Suppressor macrophage (primary cell): ENCODE results near the gene GAL.
A peak's percentile ranks its signal among the peaks of the same experiment; 100 is the strongest.
"Not testable (repeated sequence)": the region's sequence is repeated elsewhere in the genome, so short reads cannot be mapped to it uniquely, and the experiment has no call there.

Experiments used
- DNase-seq, 4 experiments: peaks; one replicate each; pipeline ENCODE4 v3.0.0-alpha.2; 2020 to 2022
- total RNA-seq, 17 experiments: gene quantifications; one replicate each; lab custom pipeline; 2026; ENCODE audit warnings: mixed read lengths in 6 of 17, inconsistent platforms in 3 of 17; lab: John Stamatoyannopoulos, UW

The GAL gene, protein sequence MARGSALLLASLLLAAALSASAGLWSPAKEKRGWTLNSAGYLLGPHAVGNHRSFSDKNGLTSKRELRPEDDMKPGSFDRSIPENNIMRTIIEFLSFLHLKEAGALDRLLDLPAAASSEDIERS
- total RNA-seq, result 7.2 to 65.5 (median 23.3) reads per million in 17 experiments

- DNase-seq, result peak; percentile 54 to 79 (median 57)
Measured at GRCh38 chr11:68684385-68685356, at the start of gene GAL. Gene GAL (plus strand): TSS chr11:68684544. CDS start chr11:68684924, 380 bp downstream.

- DNase-seq, result not testable (repeated sequence)
Measured at GRCh38 chr11:68634606-68635005, 49.7 kb upstream of the GAL start.

DNA sequence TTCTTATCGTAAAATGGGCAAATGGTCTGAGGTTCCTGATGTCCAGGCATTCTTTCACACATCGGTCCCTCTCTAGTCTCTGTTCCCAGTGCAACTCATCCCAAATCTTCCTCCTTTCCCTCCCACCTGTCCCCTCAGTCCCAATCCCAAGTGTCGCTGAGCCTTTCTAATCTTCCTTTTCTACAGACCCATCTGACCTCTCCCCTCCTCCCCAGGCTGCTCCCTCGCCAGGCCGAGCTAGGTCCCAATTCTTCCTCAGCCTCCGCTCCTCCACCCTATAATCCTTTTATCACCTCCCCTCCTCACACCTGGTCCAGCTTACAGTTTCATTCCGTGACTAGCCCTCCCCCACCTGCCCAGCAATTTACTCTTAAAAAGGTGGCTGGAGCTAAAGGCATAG, 49.2 kb upstream of the GAL start:
- DNase-seq, result not testable (repeated sequence)

- not testable (repeated sequence) for DNase-seq
Measured at GRCh38 chr11:68635883-68636282, 48.5 kb upstream of the GAL start.

DNA sequence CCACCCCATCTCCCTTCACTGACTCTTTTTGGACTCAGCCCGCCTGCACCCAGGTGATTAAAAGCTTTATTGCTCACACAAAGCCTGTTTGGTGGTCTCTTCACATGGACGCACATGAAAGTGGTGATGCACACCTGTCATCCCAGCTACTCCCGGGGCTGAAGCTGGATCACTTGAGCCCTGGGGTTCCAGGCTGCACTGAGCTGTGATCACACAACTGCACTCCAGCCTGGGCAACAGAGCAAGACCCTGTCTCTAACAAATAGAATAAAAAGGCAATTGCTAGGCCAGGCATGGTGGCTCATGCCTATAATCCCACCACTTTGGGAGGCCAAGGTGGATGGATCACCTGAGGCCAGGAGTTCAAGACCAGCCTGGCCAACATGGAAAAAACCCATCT, 45.0 kb upstream of the GAL start:
- DNase-seq, result not testable (repeated sequence)

- no peak for DNase-seq
Measured at GRCh38 chr11:68641880-68642279, 42.5 kb upstream of the GAL start.

DNA sequence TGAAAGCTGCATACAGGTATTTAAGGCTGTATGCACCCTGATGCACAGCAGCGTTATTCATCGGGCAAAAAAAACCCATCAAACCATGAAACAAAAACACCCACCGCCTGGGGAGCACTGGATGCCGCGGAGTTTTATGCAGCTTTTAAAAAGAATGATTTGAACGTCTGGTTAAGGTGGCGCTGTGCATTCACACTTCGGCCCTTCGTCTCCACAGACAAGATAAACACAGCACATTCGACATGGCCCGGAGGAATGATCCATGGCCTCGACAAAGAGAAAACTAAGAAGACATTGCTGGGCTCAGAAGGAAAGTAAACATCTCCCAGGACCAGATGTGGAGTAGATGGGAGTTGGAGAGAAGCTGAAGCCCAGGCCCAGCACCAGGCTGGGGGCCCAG, 40.8 kb upstream of the GAL start:
- DNase-seq, result no peak

GRCh38 chr11:68646832-68647231, 37.5 kb upstream of the GAL start:
- DNase-seq, result no peak

- DNase-seq, result no peak
Measured at GRCh38 chr11:68649851-68650555, 34.3 kb upstream of the GAL start.

GRCh38 chr11:68650801-68651200, 33.5 kb upstream of the GAL start:
- no peak for DNase-seq

- DNase-seq, result no peak
Measured at GRCh38 chr11:68651208-68651984, 32.9 kb upstream of the GAL start.

DNA sequence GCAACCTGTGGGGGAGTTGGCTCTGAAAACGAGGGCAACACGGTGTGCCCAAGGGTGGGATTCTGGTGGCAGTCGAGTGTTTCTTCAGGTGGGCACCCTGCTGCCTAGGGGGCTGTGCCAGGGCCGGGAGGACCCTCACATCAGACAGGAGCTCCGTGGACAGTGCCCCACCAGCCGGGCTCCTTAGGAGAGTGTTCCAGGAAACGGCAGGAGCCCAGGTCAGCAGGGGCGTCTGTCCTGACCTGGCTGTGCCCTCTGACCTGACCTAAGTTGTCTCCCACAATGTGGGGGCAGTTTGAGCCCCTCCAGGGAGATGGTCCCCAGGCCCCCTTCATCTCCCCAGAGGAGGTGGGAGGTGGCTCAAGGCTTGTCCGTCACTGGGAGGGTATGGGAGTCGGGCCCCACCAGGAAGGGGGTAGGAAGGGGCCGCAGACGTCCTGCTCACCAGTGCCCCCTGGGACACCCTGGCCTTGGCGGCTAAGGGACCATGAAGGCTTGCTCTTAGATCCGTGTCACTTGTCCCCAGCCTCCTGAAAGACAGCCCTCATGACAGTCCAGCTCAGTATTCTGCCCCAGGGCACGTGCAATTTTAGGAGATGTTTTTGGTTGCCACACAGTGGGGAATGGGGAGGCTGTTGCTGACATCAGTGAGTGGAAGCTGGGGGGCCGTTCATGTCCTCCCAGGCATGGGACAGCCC, 32.2 kb upstream of the GAL start:
- no peak for DNase-seq

DNA sequence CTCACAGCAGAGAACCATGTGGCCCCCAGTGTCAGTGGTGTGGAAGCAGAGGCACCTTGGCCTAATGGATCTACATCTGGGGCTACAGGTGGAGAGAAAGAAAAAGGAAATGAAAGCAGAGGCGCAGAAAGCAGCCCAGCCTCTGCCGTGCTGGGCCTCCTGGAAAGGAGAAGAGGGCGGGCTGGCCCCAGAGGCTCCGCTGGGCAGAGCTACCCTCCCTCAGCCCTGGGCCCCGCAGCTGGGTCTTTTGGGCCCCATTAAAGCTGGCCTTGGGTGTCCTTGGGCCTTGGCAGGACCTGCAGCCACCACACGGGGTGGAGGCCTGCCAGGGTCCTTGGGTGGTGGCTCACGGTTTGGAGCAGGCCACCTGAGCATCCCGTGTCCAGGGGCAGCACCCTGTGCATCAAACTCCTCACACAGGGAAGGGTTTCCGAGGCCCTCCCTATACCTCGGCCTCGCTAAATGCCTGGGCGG, 31.6 kb upstream of the GAL start:
- no peak for DNase-seq

GRCh38 chr11:68653486-68654430, 30.6 kb upstream of the GAL start:
- DNase-seq, result no peak

GRCh38 chr11:68654978-68655377, 29.4 kb upstream of the GAL start:
- no peak for DNase-seq

DNA sequence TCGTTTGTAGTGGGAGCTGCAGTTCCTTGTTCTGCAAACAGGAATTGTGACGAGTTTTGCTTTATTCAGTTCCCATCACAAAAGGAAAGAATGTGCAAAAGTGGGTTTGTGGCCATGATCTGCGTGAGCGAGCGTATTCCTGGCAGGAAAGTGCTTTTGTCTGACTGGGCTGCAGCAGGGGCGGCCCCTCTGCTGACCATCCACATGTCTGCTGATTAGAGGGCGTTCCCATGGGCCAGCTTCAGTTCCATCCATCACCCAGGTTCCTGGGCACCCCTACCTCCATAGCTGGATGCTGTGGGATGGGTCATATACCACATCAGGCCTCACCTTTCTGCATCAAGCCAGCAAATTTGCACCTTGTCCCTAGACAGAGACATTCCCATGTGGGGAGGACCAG, 28.9 kb upstream of the GAL start:
- DNase-seq, result no peak

GRCh38 chr11:68655806-68656205, 28.5 kb upstream of the GAL start:
- no peak for DNase-seq

DNA sequence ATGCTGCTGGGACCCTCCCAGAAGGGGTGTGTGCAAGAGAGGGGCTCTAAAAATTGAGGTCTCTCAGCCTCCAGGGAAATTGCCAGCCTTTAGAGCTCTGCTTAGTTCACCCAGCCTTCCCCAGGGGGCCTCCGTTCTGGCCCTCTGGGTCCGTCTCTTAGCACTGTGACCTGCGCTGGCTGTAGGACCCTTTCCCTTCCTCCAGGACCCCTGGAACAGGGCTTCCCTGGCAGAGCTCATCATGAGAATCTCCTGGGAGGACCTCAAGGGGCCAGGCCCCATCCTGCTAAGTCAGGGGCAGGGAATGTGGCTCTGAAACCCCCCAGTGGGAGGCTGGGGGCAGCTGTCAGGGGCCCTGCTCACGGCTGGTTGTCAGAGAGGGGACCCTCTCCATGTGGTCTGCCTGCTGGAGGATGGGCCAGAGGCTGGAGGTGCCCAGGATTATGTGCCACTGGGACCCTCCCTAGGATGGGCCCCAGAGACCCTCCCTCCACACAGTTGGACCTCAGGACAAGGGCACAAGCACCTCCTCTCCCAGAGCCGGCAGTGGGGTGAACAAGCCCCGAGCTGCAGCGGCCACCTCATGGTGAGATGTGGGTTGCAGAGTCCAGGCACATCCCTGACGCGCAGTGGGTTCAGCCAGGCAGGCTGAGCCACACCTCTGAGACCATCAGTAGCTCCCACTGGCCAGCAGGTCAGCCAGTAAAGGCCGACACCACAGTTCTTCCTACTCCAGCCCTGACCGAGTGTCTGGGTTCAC, 27.1 kb upstream of the GAL start:
- DNase-seq, result no peak

DNA sequence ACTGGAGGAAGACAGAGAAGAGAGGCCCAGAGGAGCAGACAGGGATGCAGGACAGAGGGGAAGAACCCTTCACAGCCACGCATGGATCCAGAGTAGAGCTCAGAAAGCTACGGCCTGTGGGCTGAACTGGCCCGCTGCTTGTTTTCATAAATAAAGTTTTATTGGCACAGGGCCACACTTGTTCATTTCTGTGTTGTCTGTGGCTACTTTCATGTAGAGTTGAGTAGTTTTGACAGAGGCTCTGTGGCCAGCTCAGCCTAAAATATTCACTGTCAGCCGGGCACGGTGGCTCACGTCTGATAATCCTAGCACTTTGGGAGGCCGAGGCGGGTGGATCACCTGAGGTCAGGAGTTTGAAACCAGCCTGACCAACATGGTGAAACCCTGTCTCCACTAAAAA, 26.2 kb upstream of the GAL start:
- no peak for DNase-seq

- no peak for DNase-seq
Measured at GRCh38 chr11:68658661-68659060, 25.7 kb upstream of the GAL start.
